ENCODE measurements around the gene SEMA3E. TPM values are rescaled to one million over a fixed set of nuclear protein-coding genes. Genes with fewer than 3 reads are reported as not detected.

SEMA3E gene
- polyA plus RNA-seq (2011; rRNA removed) (0.01 TPM in 1 of 2 replicates, not detected in the other), polyA minus RNA-seq (2011; rRNA and poly(A)+ RNA removed) (not detected in 2 replicates)

- peak within 1 kb of the TSS; percentile 16; the same call in 1 of the 2 replicates for H3K4me3 ChIP-seq (ENCODE audit: low read depth, low read length)
- no peaks in the 10 kb centered on the region for H3K36me3 ChIP-seq (ENCODE audit: control insufficient read depth, insufficient read depth, low read length)
- no peak for DNase-seq (ENCODE audit: low read depth)
- TF ChIP-seq, protein P1, sequence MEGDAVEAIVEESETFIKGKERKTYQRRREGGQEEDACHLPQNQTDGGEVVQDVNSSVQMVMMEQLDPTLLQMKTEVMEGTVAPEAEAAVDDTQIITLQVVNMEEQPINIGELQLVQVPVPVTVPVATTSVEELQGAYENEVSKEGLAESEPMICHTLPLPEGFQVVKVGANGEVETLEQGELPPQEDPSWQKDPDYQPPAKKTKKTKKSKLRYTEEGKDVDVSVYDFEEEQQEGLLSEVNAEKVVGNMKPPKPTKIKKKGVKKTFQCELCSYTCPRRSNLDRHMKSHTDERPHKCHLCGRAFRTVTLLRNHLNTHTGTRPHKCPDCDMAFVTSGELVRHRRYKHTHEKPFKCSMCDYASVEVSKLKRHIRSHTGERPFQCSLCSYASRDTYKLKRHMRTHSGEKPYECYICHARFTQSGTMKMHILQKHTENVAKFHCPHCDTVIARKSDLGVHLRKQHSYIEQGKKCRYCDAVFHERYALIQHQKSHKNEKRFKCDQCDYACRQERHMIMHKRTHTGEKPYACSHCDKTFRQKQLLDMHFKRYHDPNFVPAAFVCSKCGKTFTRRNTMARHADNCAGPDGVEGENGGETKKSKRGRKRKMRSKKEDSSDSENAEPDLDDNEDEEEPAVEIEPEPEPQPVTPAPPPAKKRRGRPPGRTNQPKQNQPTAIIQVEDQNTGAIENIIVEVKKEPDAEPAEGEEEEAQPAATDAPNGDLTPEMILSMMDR (IDR thresholded peaks at IDR 0.05; ENCODE audit: insufficient read depth, low read depth, low read length) = no peak
- ChIA-PET CTCF (no interaction called here), POLR2A (no interaction called here)
- 0 out of 2 replicates have a peak, but pooled peaks cover 3% of the 10 kb centered on the region for H3K27me3 ChIP-seq (ENCODE audit: control insufficient read depth, insufficient read depth, low read length)
These were observed at the start of gene SEMA3E for GRCh38 chr7:83648464-83649241. TSS of gene SEMA3E (minus strand) at chr7:83649139.

DNA sequence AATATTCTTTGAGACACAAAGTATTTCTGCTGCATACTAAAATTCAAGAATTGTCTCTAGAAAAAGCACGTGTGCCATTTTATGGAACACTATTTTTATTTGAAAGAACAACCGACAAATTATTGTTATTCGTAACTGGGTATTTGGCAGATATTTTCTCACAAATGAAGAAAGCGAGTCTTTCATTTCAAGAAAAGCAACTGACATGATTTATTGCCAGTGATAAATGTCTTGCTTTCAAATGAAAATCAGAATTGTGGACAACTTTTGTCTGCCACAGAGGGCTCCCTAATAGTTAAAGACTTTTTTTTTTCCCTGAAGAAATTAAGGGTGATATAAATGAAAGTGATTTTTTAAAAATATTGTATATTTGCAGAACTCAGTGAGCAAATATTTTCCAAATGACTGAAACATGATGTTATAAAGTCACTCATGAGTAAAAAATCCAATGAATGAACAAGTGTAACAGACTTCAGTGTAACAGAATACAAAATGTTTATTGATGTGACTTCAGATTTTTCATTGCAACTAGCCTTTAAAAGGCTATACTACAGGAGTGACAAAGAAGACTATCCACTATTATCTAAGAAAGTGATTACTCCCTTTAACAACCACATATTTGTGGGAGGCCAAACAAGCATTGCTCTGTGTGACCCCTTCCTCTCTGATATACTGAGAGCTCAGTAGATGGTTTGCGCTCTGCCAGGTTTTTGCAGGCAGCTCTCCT lies 49.0 kb upstream of the SEMA3E start:
- ChIA-PET POLR2A (no interaction called here), CTCF (no interaction called here)
- Histone ChIP-seq H3K4me3 (ENCODE audit: low read depth, low read length) (no peak overlapping the region), H3K36me3 (ENCODE audit: control insufficient read depth, insufficient read depth, low read length) (no peaks in the 10 kb centered on the region), H3K27me3 (ENCODE audit: control insufficient read depth, insufficient read depth, low read length) (no peaks in the 10 kb centered on the region)
- TF ChIP-seq, protein P1 (IDR thresholded peaks at IDR 0.05; ENCODE audit: insufficient read depth, low read depth, low read length) = no peak
- no peak for DNase-seq (ENCODE audit: low read depth)

- CTCF ChIA-PET = no interaction called here
These were observed 47.2 kb upstream of the SEMA3E start for GRCh38 chr7:83696101-83696500.

DNA sequence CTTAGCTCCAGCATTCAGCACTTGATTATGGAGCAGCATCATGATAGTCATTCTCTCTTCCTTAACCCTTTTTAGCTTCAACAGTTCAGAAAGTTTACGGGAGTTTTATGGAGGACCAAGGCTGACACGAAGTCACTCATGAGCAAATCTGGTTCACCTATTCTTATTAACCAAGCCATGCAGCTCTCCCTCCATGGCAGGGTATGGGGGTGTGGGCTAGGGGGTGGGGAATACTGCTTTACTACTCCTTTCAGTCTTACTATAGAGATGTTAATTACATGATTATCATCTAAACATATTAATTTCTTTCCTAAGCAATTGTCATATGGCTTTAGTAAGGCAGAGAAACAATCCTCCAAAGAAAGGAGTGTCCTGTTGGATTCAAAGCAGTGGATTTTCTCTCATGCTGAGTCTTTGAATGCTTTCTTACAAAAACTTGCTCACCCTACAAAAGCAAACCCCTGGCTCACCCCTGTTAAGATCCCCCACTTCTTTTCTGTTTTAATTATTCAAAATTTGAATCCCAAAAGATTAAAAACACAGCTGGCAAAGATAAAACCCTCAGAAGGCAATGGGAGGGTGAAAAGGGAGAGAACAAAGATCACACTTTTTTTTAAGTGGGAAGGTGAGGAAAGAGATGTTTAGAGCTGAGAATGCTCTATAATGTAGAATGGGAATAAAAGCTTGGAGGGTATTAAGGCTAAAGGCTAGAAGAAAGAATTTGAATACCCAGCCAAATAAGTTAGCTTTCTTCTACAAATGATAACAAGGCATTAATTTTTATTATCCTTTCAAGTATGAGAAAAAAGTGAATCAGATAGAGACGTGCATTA lies 46.4 kb upstream of the SEMA3E start:
- no peak for DNase-seq (ENCODE audit: low read depth)
- ChIA-PET CTCF (no interaction called here), POLR2A (no interaction called here)
- no peak overlapping the region for H3K4me3 ChIP-seq (ENCODE audit: low read depth, low read length)
- no peaks in the 10 kb centered on the region for H3K36me3 ChIP-seq (ENCODE audit: control insufficient read depth, insufficient read depth, low read length)
- TF ChIP-seq, protein P1 (IDR thresholded peaks at IDR 0.05; ENCODE audit: insufficient read depth, low read depth, low read length) = no peak
- H3K27me3 ChIP-seq (ENCODE audit: control insufficient read depth, insufficient read depth, low read length) = no peaks in the 10 kb centered on the region

More at GRCh38 chr7:83696101-83696500, 47.2 kb upstream of the SEMA3E start:
- POLR2A ChIA-PET = no interaction called here
- TF ChIP-seq, protein P1 (IDR thresholded peaks at IDR 0.05; ENCODE audit: insufficient read depth, low read depth, low read length) = no peak
- Histone ChIP-seq H3K27me3 (ENCODE audit: control insufficient read depth, insufficient read depth, low read length) (no peaks in the 10 kb centered on the region), H3K4me3 (ENCODE audit: low read depth, low read length) (no peak overlapping the region), H3K36me3 (ENCODE audit: control insufficient read depth, insufficient read depth, low read length) (no peaks in the 10 kb centered on the region)
- DNase-seq (ENCODE audit: low read depth) = no peak

DNA sequence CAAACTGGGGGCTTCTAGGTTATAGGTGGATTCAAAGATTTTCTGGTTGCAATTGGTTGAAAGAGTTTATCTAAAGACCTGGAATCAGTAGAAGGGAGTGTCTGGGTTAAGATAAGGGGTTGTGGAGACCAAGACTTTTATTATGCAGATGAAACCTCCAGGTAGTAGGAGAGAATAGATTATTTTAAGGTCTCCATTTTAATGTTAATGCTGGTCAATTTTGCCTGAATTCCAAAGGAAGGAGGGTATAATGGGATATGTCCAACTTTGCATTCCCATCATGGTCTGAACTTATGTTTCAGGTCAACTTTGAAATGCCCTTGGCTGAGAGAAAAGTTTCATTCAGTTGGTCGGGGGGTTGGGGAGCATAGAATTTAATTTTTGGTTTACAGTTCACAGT lies 44.3 kb upstream of the SEMA3E start:
- no peak for DNase-seq (ENCODE audit: low read depth)
- TF ChIP-seq, protein P1 (IDR thresholded peaks at IDR 0.05; ENCODE audit: insufficient read depth, low read depth, low read length) = no peak
- POLR2A ChIA-PET = no interaction called here
- no peaks in the 10 kb centered on the region for H3K36me3 ChIP-seq (ENCODE audit: control insufficient read depth, insufficient read depth, low read length)
- no peak overlapping the region for H3K4me3 ChIP-seq (ENCODE audit: low read depth, low read length)
- H3K27me3 ChIP-seq (ENCODE audit: control insufficient read depth, insufficient read depth, low read length) = no peaks in the 10 kb centered on the region
- CTCF ChIA-PET = no interaction called here
